ENCODE data around the gene EFR3B.

DNA sequence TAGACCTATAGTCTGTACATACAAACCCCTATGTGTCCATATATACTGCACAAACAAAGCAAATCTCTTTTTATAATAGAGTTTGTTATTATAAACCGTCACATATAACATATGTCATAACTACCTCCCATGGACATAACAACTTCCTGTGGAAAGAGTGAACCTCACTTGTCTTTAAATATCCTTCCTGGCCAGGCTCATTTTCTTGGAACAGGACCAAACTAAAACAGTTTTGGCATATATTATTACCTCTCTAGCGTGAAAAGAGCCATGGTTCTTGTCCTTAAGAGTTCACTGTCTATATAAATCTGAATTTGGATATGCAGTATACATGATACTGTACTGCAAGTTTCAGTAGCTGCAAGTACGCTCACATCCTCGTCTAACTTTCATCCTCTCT is 41.8 kb upstream of the EFR3B start:
- TF ChIP-seq TEAD4 (IDR thresholded peaks at IDR 0.05) (no peak), NFIC (IDR thresholded peaks at IDR 0.05) (no peak), CEBPB (IDR thresholded peaks at IDR 0.05) (no peak), USF1 (IDR thresholded peaks at IDR 0.05) (no peak), TCF12 (IDR thresholded peaks at IDR 0.05; ENCODE audit: low read depth) (no peak), YY1 (IDR thresholded peaks at IDR 0.05; ENCODE audit: low read depth) (no peak), RAD21 (IDR thresholded peaks at IDR 0.05; ENCODE audit: low read depth) (no peak)
- TF ChIP-seq, protein P1, sequence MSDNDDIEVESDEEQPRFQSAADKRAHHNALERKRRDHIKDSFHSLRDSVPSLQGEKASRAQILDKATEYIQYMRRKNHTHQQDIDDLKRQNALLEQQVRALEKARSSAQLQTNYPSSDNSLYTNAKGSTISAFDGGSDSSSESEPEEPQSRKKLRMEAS (IDR thresholded peaks at IDR 0.05), result no peak
- TF ChIP-seq, protein P2, sequence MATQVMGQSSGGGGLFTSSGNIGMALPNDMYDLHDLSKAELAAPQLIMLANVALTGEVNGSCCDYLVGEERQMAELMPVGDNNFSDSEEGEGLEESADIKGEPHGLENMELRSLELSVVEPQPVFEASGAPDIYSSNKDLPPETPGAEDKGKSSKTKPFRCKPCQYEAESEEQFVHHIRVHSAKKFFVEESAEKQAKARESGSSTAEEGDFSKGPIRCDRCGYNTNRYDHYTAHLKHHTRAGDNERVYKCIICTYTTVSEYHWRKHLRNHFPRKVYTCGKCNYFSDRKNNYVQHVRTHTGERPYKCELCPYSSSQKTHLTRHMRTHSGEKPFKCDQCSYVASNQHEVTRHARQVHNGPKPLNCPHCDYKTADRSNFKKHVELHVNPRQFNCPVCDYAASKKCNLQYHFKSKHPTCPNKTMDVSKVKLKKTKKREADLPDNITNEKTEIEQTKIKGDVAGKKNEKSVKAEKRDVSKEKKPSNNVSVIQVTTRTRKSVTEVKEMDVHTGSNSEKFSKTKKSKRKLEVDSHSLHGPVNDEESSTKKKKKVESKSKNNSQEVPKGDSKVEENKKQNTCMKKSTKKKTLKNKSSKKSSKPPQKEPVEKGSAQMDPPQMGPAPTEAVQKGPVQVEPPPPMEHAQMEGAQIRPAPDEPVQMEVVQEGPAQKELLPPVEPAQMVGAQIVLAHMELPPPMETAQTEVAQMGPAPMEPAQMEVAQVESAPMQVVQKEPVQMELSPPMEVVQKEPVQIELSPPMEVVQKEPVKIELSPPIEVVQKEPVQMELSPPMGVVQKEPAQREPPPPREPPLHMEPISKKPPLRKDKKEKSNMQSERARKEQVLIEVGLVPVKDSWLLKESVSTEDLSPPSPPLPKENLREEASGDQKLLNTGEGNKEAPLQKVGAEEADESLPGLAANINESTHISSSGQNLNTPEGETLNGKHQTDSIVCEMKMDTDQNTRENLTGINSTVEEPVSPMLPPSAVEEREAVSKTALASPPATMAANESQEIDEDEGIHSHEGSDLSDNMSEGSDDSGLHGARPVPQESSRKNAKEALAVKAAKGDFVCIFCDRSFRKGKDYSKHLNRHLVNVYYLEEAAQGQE (IDR thresholded peaks at IDR 0.05; ENCODE audit: low read depth), result no peak
